Jurkat, Clone E6-1 (cell line): ENCODE measurements around the gene CD248.
"Not testable (repeated sequence)": the region's sequence is repeated elsewhere in the genome, so short reads cannot be mapped to it uniquely, and the experiment has no call there.

ENCODE experiments used
- DNase-seq: peaks from one replicate; pipeline ENCODE4 v3.0.0-alpha.2; 2011; ENCODE audit warnings: low read depth, low spot score
- H3K4me3 ChIP-seq: 2 replicates; pipeline ENCODE4 v1.5.1; 2011; ENCODE audit warnings: mild to moderate bottlenecking, low read length, control low read depth, moderate library complexity

CD248 gene

GRCh38 chr11:66283461-66284105 lies 33.3 kb downstream of the CD248 start:
- DNase-seq, result no peak
- H3K4me3 ChIP-seq, result no peak overlapping the region

DNA sequence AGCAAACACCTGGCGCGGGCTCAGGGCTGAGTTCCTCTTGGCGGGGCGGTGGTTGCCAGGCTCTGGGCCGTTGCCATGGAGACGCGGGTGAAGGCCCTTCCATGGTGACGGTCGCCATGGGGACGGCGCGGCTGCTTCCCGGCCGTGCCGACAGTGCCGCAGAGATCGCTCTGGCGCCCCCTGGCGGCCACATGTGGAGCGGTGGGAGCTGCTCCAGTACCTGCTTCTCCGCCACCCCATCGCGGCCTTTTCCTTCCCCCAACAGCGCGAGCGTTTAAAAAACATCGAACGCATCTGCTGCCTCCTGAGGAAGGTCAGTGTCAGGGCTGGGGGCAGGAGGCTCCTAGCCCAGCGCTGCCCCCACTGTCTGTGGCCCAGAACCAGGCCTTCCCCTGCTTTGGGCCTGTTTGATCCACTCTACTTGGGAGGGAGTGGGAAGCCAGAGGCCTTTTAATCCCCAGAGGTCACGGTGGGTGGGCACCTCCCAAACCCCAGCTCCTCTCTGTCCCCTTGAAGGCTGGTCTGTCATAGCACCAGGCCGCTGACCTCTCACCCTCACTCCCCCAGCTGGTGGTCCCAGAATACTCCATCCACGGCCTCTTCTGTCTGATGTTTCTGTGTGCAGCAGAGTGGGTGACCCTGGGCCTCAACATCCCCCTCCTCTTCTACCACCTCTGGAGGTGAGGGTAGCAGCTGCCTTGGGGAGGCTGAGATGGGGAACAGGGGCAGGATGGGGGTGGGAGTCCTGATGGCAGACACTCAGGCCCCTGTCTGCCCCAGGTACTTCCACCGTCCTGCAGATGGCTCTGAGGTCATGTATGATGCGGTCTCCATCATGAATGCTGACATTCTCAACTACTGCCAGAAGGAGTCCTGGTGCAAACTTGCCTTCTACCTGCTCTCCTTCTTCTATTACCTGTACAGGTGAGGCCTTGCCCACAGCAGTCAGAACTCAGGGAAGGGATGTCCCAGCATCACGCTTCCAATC lies 34.1 kb downstream of the CD248 start:
- DNase-seq, result peak; percentile 95
- H3K4me3 ChIP-seq, result no peak overlapping the region

GRCh38 chr11:66281776-66282467 lies 34.9 kb downstream of the CD248 start:
- DNase-seq, result no peak

GRCh38 chr11:66281001-66281400 lies 35.8 kb downstream of the CD248 start:
- no peak overlapping the region for H3K4me3 ChIP-seq
- DNase-seq, result no peak

More at GRCh38 chr11:66281776-66282467, 34.9 kb downstream of the CD248 start:
- no peak overlapping the region for H3K4me3 ChIP-seq

GRCh38 chr11:66280428-66280827 lies 36.4 kb downstream of the CD248 start:
- no peak for DNase-seq
- no peak overlapping the region for H3K4me3 ChIP-seq

- no peak for DNase-seq
- H3K4me3 ChIP-seq, result no peak overlapping the region
Observed at GRCh38 chr11:66279092-66279734, 37.6 kb downstream of the CD248 start.

DNA sequence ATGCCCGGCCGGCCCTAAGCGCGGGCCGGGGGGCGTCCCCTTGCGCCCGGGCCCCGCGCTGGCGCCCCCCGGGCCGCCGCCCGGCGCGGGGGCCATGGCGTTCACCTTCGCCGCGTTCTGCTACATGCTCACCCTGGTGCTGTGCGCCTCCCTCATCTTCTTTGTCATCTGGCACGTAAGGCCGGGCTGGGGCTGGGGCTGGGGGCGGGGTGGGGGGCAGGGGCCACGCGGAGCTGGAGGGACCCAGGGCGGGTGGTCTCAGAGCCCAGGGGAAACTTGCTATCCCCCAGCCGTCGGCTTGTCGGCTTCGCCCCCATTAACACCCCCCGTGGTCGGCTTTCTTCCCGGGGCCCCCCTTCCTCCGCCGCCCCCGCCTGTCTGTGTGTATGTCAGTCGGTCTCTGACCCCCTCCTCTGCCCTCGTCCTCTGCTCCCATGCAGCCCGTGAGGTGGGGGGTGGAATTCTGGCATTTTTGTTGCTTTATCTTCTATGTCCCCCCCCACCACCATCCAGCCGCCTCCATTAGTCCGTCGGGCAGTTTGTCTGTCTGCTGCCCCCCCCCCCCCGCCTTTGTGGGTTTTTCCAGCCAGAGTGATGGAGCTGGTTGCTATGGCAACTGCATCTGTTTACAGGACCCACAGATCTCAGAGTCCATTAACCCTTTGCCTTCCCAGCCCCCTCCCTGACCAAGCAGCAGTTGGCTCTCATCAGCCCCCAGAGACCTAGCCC lies 38.3 kb downstream of the CD248 start:
- H3K4me3 ChIP-seq, result peak overlapping the region; percentile 24
- DNase-seq, result no peak

DNA sequence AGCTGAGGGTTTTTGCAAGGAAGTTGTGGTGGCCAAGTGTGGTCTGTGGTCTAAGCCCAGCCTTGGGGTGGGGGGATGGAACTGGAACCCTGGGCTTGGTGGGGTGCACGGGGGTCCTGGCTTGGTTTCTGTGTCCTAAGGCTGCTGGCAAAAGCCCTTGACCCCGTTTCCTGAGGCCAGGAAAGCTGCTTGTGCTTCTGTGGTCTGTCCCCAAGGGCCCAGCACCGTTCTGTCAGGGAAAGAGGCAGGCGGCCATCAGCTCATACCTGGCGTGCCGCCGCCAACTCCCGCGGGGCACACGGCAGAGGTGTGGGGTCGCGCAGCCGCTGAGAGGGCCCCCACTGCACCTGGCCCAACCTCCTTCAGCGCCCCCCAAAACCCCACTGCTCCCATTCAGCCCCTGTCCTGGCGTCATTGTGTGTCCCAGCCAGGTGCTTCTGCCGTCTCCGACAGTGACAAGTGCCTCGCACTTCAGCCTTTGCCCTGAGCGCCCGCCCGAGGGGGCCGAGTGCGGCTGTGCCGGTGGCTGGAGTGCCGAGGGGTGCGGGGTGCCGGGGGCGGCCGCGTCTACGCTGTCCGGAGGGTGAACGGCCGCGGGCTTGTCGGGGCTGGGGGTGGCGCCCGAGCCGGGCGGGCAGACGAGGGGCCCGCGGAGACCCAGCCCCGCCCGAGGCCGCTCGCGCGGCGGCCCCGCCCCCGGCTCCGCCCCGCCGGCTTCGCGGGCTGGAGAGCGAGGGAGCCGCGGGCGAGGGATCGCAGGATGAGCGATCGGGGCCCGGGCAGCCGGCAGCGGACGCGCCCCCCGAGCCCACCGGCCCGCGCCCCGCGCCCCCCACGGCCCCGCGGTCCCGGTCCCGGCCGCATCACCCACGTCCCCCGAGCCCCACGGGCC lies 39.1 kb downstream of the CD248 start, which contains the start of gene CNIH2:
TSS of gene CNIH2 (plus strand) at position 705 of the 892 bp plus-strand sequence. CDS start 282 bp downstream, outside the sequence.
- DNase-seq, result no peak

DNA sequence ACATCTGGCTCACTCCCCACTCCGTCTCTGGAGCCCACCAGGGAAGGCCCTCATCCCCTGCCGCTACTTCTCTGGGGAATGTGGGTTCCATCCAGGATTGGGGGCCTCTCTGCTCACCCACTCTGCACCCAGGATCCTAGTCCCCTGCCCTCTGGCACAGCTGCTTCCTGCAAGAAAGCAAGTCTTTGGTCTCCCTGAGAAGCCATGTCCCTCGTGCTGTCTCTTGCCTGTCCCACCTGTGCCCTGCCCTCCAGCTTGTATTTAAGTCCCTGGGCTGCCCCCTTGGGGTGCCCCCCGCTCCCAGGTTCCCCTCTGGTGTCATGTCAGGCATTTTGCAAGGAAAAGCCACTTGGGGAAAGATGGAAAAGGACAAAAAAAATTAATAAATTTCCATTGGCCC lies 39.8 kb downstream of the CD248 start:
- H3K4me3 ChIP-seq, result not testable (repeated sequence)

More for the DNA sequence above, 39.1 kb downstream of the CD248 start, which contains the start of gene CNIH2:
- peak within 1 kb of the TSS; percentile 24 for H3K4me3 ChIP-seq

GRCh38 chr11:66276619-66277018 lies 40.2 kb downstream of the CD248 start:
- not testable (repeated sequence) for DNase-seq, H3K4me3 ChIP-seq

More for the DNA sequence above, 39.8 kb downstream of the CD248 start:
- DNase-seq, result not testable (repeated sequence)

- no peak overlapping the region for H3K4me3 ChIP-seq
- DNase-seq, result no peak
Observed at GRCh38 chr11:66275984-66276612, 40.7 kb downstream of the CD248 start.

GRCh38 chr11:66275396-66275795 lies 41.4 kb downstream of the CD248 start:
- DNase-seq, result no peak

DNA sequence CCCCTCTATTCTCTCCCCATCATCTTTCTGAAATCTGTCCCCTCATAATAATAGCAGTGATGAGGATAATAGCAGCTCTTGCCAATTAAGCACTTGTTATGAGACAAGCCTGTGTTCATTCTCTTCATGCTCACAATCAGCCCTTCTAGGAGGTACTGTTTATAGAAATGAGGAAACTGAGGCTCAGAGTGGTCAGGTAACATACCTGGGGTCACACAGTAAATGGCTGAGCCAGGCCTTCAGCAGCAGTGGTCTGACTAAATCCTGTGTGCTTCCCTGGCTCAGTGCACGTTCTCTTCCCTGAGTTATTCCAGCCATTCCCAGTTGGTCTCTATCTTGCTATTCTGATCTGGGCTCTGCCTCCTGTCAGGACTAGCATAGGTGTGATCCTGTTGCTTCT lies 42.6 kb downstream of the CD248 start:
- H3K4me3 ChIP-seq, result no peak overlapping the region
- DNase-seq, result no peak

More at GRCh38 chr11:66275396-66275795, 41.4 kb downstream of the CD248 start:
- no peak overlapping the region for H3K4me3 ChIP-seq

DNA sequence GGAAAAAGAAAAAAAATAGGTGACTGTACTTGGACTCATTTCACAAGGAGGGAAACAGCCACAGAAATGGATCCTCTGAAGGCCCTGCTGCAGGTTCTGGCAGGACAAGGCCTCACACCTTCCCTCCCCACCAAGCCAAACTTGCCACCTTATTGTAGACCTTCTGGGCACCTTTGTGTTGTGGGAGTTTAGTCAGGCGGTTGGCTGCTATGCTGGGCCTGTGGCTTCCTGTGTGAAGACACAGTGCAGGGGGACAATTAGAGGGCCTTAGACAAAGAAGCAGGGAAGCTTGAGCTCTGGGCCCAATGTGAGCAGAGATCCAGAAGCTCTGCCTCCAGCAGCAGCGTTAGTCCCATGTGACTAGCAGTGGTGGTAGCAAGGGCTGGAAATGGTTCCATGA lies 44.2 kb downstream of the CD248 start:
- DNase-seq, result no peak
- no peak overlapping the region for H3K4me3 ChIP-seq

GRCh38 chr11:66271816-66272215 lies 45.0 kb downstream of the CD248 start:
- no peak overlapping the region for H3K4me3 ChIP-seq
- DNase-seq, result no peak

DNA sequence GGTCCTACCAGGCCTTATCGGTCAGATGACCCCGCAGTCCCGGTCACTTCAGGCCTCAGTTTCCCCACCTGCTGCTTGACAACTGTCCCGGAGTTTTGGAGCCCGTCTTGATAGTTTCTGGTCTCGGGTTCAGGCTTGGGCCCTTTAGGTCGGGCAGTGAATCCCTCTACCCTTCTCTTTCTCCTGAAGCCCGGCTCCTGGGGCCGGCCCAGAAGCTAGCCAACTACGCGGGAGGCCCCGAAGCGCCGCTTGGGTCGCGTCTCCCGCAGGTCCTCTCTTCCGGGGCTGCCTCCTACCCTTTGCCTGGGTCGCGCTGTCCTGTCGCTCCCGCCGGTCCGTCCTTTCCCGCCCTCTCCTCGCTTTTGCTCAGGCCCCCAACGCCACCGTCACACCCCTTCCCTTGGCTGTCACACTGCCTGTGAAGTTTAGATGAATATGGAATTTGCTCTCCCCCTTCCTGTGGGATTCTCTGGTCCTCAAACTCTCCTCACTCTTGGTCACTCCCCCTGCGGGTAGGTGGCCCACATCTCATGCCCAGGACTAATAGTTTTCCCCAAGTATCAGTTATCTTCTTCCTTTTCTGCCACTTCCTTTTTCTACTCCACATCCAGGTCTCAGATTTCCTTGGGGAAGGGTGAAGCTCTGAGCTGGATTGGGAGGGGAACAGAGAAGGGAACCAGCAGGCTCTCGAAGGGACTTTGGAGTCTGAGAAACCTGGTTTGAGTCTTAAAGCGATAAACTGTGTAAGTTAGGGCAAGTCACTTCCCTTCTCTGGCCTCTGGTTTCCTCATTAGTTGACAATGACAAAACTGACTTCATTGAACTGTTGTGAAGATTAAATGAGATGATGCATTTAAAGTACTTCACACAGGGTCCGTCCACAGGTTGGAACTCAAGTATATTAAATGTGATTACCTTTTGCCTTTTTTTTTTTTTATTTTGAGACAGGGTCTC lies 47.6 kb downstream of the CD248 start:
- no peak for DNase-seq
- peak overlapping the region; percentile 97 for H3K4me3 ChIP-seq
